GM19239 (cell line): ENCODE measurements around the gene MAGEA2B.
"Not testable (repeated sequence)": the region's sequence is repeated elsewhere in the genome, so short reads cannot be mapped to it uniquely, and the experiment has no call there.

Experiments
- DNase-seq: peaks from one replicate; pipeline ENCODE4 v3.0.0; 2011; ENCODE audit warnings: low spot score; ENCODE audit not compliant: insufficient read length
- FAIRE-seq: peaks from 2 replicates; lab custom pipeline; 2011; peaks lifted over from hg19 to GRCh38; lab: Jason Lieb, UNC

MAGEA2B gene

GRCh38 chrX:152713815-152714787, at the start of gene MAGEA2B:
Gene MAGEA2B (plus strand): TSS chrX:152714628. CDS start chrX:152717107, 2,479 bp downstream.
- not testable (repeated sequence) for FAIRE-seq, DNase-seq

GRCh38 chrX:152674135-152674534, 40.3 kb upstream of the MAGEA2B start:
- FAIRE-seq = no peak
- no peak for DNase-seq

- DNase-seq, FAIRE-seq: not testable (repeated sequence)
Measured at GRCh38 chrX:152674652-152675051, 39.8 kb upstream of the MAGEA2B start.

GRCh38 chrX:152681012-152681411, 33.4 kb upstream of the MAGEA2B start:
- not testable (repeated sequence) for DNase-seq
- FAIRE-seq = peak; percentile 82

GRCh38 chrX:152697952-152698931, 16.2 kb upstream of the MAGEA2B start, which contains the start of gene MAGEA3:
Gene MAGEA3 (plus strand): TSS chrX:152698794. CDS start chrX:152700833, 2,039 bp downstream.
- not testable (repeated sequence) for FAIRE-seq

GRCh38 chrX:152700390-152700789, 14.0 kb upstream of the MAGEA2B start:
- DNase-seq, FAIRE-seq: not testable (repeated sequence)

More at GRCh38 chrX:152697952-152698931, 16.2 kb upstream of the MAGEA2B start, which contains the start of gene MAGEA3:
- not testable (repeated sequence) for DNase-seq

- FAIRE-seq, DNase-seq: not testable (repeated sequence)
Measured at GRCh38 chrX:152706500-152706899, 7.9 kb upstream of the MAGEA2B start.

GRCh38 chrX:152709173-152709572, 5.3 kb upstream of the MAGEA2B start, which contains the start of gene CSAG2:
Gene CSAG2 (minus strand): TSS chrX:152709273. CDS start chrX:152709112, 161 bp downstream.
- not testable (repeated sequence) for DNase-seq, FAIRE-seq

- not testable (repeated sequence) for DNase-seq
- FAIRE-seq = peak; percentile 95
Measured at GRCh38 chrX:152713195-152713594, 1.2 kb upstream of the MAGEA2B start.

GRCh38 chrX:152725409-152725808, 11.0 kb downstream of the MAGEA2B start:
- no peak for DNase-seq
- no peak for FAIRE-seq

- no peak for DNase-seq
- FAIRE-seq = no peak
Measured at GRCh38 chrX:152733261-152733975, 19.0 kb downstream of the MAGEA2B start, which contains the start of the genes CSAG1 and MAGEA12. Gene CSAG1 (minus strand): TSS chrX:152733721. CDS start chrX:152732460, 1,261 bp downstream. Gene MAGEA12 (plus strand): TSS chrX:152733757. CDS start chrX:152736162, 2,405 bp downstream.

GRCh38 chrX:152734143-152734858, 19.9 kb downstream of the MAGEA2B start:
- FAIRE-seq, DNase-seq: not testable (repeated sequence)

GRCh38 chrX:152735101-152735500, 20.7 kb downstream of the MAGEA2B start:
- no peak for FAIRE-seq
- DNase-seq = no peak

GRCh38 chrX:152735860-152736511, 21.6 kb downstream of the MAGEA2B start:
- FAIRE-seq = no peak
- DNase-seq = no peak

- FAIRE-seq = not testable (repeated sequence)
Measured at GRCh38 chrX:152736528-152736927, 22.1 kb downstream of the MAGEA2B start.

GRCh38 chrX:152738560-152738959, 24.1 kb downstream of the MAGEA2B start:
- FAIRE-seq (no peak), DNase-seq (no peak)

More at GRCh38 chrX:152736528-152736927, 22.1 kb downstream of the MAGEA2B start:
- DNase-seq = not testable (repeated sequence)
